Middle frontal gyrus (tissue), 1 donor: Measurements from ENCODE around the gene NDUFB7.
"Not testable (repeated sequence)": the region's sequence is repeated elsewhere in the genome, so short reads cannot be mapped to it uniquely, and the experiment has no call there.

Experiments used
- DNase-seq: peaks from one replicate; pipeline ENCODE4 v3.0.0-alpha.2; 2015; ENCODE audit warnings: low spot score; ENCODE audit errors: extremely low spot score

The NDUFB7 gene

GRCh38 chr19:14571695-14572490 lies at the start of gene NDUFB7:
Gene NDUFB7, minus strand, starts transcription at chr19:14572066. Its CDS starts 66 bp downstream, at chr19:14572000.
- peak; percentile 91 for DNase-seq

- DNase-seq = no peak
Observed at GRCh38 chr19:14619404-14619803, 47.5 kb upstream of the NDUFB7 start.

GRCh38 chr19:14616407-14616806 lies 44.5 kb upstream of the NDUFB7 start:
- DNase-seq = no peak

GRCh38 chr19:14615623-14616022 lies 43.8 kb upstream of the NDUFB7 start:
- DNase-seq = no peak

GRCh38 chr19:14614099-14614412 lies 42.2 kb upstream of the NDUFB7 start:
- no peak for DNase-seq

- not testable (repeated sequence) for DNase-seq
Observed at GRCh38 chr19:14613399-14614098, 41.7 kb upstream of the NDUFB7 start.

- DNase-seq = no peak
Observed at GRCh38 chr19:14612657-14613056, 40.8 kb upstream of the NDUFB7 start.

- not testable (repeated sequence) for DNase-seq
Observed at GRCh38 chr19:14612242-14612641, 40.4 kb upstream of the NDUFB7 start.

GRCh38 chr19:14611051-14611450 lies 39.2 kb upstream of the NDUFB7 start:
- DNase-seq = no peak

GRCh38 chr19:14606627-14607026 lies 34.8 kb upstream of the NDUFB7 start:
- no peak for DNase-seq

- no peak for DNase-seq
Observed at GRCh38 chr19:14603990-14604387, 32.1 kb upstream of the NDUFB7 start.

GRCh38 chr19:14599548-14600147 lies 27.8 kb upstream of the NDUFB7 start:
- no peak for DNase-seq

- no peak for DNase-seq
Observed at GRCh38 chr19:14595558-14595957, 23.7 kb upstream of the NDUFB7 start.

- not testable (repeated sequence) for DNase-seq
Observed at GRCh38 chr19:14589433-14589832, 17.6 kb upstream of the NDUFB7 start.

- not testable (repeated sequence) for DNase-seq
Observed at GRCh38 chr19:14585187-14585586, 13.3 kb upstream of the NDUFB7 start.

GRCh38 chr19:14584372-14584771 lies 12.5 kb upstream of the NDUFB7 start:
- not testable (repeated sequence) for DNase-seq

- no peak for DNase-seq
Observed at GRCh38 chr19:14582894-14583340, 11.1 kb upstream of the NDUFB7 start, which contains the start of gene CLEC17A. Gene CLEC17A, plus strand, starts transcription at chr19:14583084. Its CDS starts 77 bp downstream, at chr19:14583161.

GRCh38 chr19:14580623-14581237 lies 8.9 kb upstream of the NDUFB7 start:
- no peak for DNase-seq

GRCh38 chr19:14577885-14578427 lies 6.1 kb upstream of the NDUFB7 start:
- no peak for DNase-seq

GRCh38 chr19:14577264-14577663 lies 5.4 kb upstream of the NDUFB7 start:
- DNase-seq = no peak

- no peak for DNase-seq
Observed at GRCh38 chr19:14576363-14576762, 4.5 kb upstream of the NDUFB7 start.
